ENCODE data around the gene MLEC. TPM values are rescaled to one million over a fixed set of nuclear protein-coding genes. Genes with fewer than 3 reads are reported as not detected.

MLEC gene
- total RNA-seq, 1 donor from 2014 or later: 150 TPM

GRCh38 chr12:120705618-120706017 lies 18.7 kb downstream of the MLEC start:
- Mint-ChIP-seq H3K9me3 (no peaks in the 10 kb centered on the region), H3K27ac (no peak overlapping the region), H3K4me3 (no peak overlapping the region), H3K36me3 (ENCODE audit: low read depth) (peaks cover 22% of the 10 kb centered on the region), H3K4me1 (ENCODE audit: low read depth) (peaks cover 7% of the 10 kb centered on the region), H3K27me3 (ENCODE audit: insufficient read depth) (no peaks in the 10 kb centered on the region)
- intact Hi-C loops (cut with micrococcal nuclease): no loop called here
- DNase-seq (ENCODE audit: low spot score): no peak

DNA sequence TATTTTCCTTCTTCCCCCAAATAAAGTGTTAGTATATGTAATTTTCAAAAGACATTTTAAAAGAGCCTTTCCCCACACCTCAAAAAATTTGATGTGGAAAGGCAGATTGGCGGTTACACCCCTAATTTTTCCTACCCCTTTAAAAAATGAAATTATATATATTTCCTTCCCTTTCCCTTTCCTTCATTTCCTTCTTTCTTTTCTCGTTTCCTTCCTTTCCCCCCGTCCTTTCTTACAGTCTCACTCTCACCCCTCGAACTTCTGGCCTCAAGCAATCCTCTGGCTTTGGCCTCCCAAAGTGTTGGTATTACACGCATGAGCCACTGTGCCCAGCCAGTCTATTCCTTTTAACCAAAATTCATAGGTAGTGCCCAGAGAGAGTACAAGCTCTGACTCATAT lies 19.1 kb downstream of the MLEC start:
- peaks cover 18% of the 10 kb centered on the region for H3K36me3 Mint-ChIP-seq (ENCODE audit: low read depth)
- intact Hi-C loops (cut with micrococcal nuclease): no loop called here
- no peak for DNase-seq (ENCODE audit: low spot score)
- H3K4me1 Mint-ChIP-seq (ENCODE audit: low read depth): peaks cover 7% of the 10 kb centered on the region
- H3K4me3 Mint-ChIP-seq: no peak overlapping the region
- no peak overlapping the region for H3K27ac Mint-ChIP-seq
- H3K27me3 Mint-ChIP-seq (ENCODE audit: insufficient read depth): no peaks in the 10 kb centered on the region
- no peaks in the 10 kb centered on the region for H3K9me3 Mint-ChIP-seq

GRCh38 chr12:120708651-120709050 lies 21.7 kb downstream of the MLEC start:
- Mint-ChIP-seq H3K4me3 (peak overlapping the region; percentile 42), H3K9me3 (no peaks in the 10 kb centered on the region), H3K27ac (no peak overlapping the region), H3K4me1 (ENCODE audit: low read depth) (peaks cover 32% of the 10 kb centered on the region), H3K36me3 (ENCODE audit: low read depth) (peaks cover 12% of the 10 kb centered on the region), H3K27me3 (ENCODE audit: insufficient read depth) (no peaks in the 10 kb centered on the region)
- intact Hi-C loops (cut with micrococcal nuclease): no loop called here
- DNase-seq (ENCODE audit: low spot score): no peak

GRCh38 chr12:120710031-120710804 lies 23.3 kb downstream of the MLEC start, which contains the start of gene UNC119B:
Gene UNC119B (plus strand): TSS chr12:120710458. CDS start chr12:120710475, 17 bp downstream.
- H3K27me3 Mint-ChIP-seq (ENCODE audit: insufficient read depth): no peaks in the 10 kb centered on the region
- peaks cover 17% of the 10 kb centered on the region for H3K36me3 Mint-ChIP-seq (ENCODE audit: low read depth)
- intact Hi-C loops (cut with micrococcal nuclease): loop anchor here (1.0 to 10.0 kb wide), 3 partner anchors 15 to 385 kb away; partner anchors contain the start of gene ACADS
- no peaks in the 10 kb centered on the region for H3K9me3 Mint-ChIP-seq
- H3K27ac Mint-ChIP-seq: peak within 1 kb of the TSS; percentile 89
- peaks cover 37% of the 10 kb centered on the region for H3K4me1 Mint-ChIP-seq (ENCODE audit: low read depth)
- peak; percentile 71 for DNase-seq (ENCODE audit: low spot score)
- peak within 1 kb of the TSS; percentile 91 for H3K4me3 Mint-ChIP-seq

- Mint-ChIP-seq H3K27me3 (ENCODE audit: insufficient read depth) (no peaks in the 10 kb centered on the region), H3K27ac (peak overlapping the region; percentile 88), H3K36me3 (ENCODE audit: low read depth) (peaks cover 17% of the 10 kb centered on the region), H3K4me1 (ENCODE audit: low read depth) (peaks cover 37% of the 10 kb centered on the region), H3K9me3 (no peaks in the 10 kb centered on the region), H3K4me3 (peak overlapping the region; percentile 91)
- intact Hi-C loops (cut with micrococcal nuclease): loop anchor here (1.0 to 10.0 kb wide), 3 partner anchors 14 to 384 kb away; partner anchors contain the start of gene ACADS
- DNase-seq (ENCODE audit: low spot score): peak; percentile 23
These were observed 23.9 kb downstream of the MLEC start for GRCh38 chr12:120710805-120711296.

- DNase-seq (ENCODE audit: low spot score): no peak
- H3K27ac Mint-ChIP-seq: peak overlapping the region; percentile 88
These were observed 24.5 kb downstream of the MLEC start for GRCh38 chr12:120711411-120711810.

GRCh38 chr12:120712610-120713009 lies 25.7 kb downstream of the MLEC start:
- Mint-ChIP-seq H3K4me1 (ENCODE audit: low read depth) (peaks cover 37% of the 10 kb centered on the region), H3K4me3 (peak overlapping the region; percentile 91)

More at GRCh38 chr12:120711411-120711810, 24.5 kb downstream of the MLEC start:
- peak overlapping the region; percentile 91 for H3K4me3 Mint-ChIP-seq
- H3K27me3 Mint-ChIP-seq (ENCODE audit: insufficient read depth): no peaks in the 10 kb centered on the region
- intact Hi-C loops (cut with micrococcal nuclease): loop anchor here (10.0 kb wide), 1 partner anchor 383 kb away; no protein-coding TSS in a partner anchor
- peaks cover 17% of the 10 kb centered on the region for H3K36me3 Mint-ChIP-seq (ENCODE audit: low read depth)
- H3K9me3 Mint-ChIP-seq: no peaks in the 10 kb centered on the region
- peaks cover 37% of the 10 kb centered on the region for H3K4me1 Mint-ChIP-seq (ENCODE audit: low read depth)

DNA sequence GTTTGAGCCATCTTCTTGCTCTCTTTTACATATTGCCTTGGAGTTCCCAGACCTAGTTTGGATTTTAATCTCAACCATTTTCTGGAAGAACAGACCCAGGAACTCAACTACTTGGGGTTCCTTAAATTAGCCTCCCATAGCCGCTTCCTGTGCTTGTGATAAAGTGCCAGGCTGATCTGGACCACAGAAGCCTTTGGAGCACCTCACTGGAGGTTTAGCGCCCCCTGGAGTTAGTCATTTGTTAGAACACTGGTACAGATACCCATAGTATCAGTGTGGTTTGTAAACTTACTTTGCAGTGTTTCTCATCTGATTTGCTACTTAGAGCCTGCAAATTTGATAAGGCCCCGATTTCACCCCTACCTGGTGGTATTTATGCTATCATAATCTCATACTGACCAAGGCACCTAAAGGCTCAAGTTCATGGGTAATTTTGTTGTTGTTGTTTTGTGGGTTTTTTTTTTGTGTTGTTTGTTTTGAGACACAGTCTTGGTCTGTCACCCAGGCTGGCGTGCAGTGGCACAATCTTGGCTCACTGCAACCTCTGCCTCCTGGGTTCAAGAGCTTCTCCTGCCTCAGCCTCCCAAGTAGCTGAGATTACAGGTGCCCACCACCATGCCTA lies 27.0 kb downstream of the MLEC start:
- Mint-ChIP-seq H3K27ac (peak overlapping the region; percentile 53), H3K36me3 (ENCODE audit: low read depth) (peaks cover 26% of the 10 kb centered on the region), H3K4me1 (ENCODE audit: low read depth) (peaks cover 46% of the 10 kb centered on the region), H3K9me3 (no peaks in the 10 kb centered on the region), H3K4me3 (peak overlapping the region; percentile 53), H3K27me3 (ENCODE audit: insufficient read depth) (no peaks in the 10 kb centered on the region)
- peak; percentile 70 for DNase-seq (ENCODE audit: low spot score)
- intact Hi-C loops (cut with micrococcal nuclease): loop anchor here (1.0 to 10.0 kb wide), 7 partner anchors 11 to 389 kb away; partner anchors contain the start of gene ACADS

More at GRCh38 chr12:120712610-120713009, 25.7 kb downstream of the MLEC start:
- intact Hi-C loops (cut with micrococcal nuclease): loop anchor here (10.0 kb wide), 1 partner anchor 382 kb away; no protein-coding TSS in a partner anchor
- Mint-ChIP-seq H3K27ac (no peak overlapping the region), H3K36me3 (ENCODE audit: low read depth) (peaks cover 20% of the 10 kb centered on the region), H3K9me3 (no peaks in the 10 kb centered on the region), H3K27me3 (ENCODE audit: insufficient read depth) (no peaks in the 10 kb centered on the region)
- DNase-seq (ENCODE audit: low spot score): no peak

DNA sequence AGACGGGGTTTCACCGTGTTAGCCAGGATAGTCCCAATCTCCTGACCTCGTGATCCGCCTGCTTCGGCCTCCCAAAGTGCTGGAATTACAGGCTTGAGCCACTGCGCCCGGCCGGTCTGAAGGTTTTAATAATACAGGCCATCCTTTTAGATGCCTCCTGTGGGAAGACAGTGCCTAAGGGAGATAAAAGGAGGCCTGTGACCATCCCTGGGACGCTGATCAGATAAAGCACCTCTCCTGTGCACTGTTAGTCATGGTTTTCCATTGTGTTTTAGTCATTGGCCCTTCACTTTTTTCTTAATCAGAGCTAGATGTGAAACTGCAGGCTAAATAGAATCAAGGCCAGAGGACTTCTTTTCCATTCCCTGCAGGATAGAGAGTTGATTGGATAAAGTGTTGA lies 31.1 kb downstream of the MLEC start:
- no peak for DNase-seq (ENCODE audit: low spot score)
- Mint-ChIP-seq H3K27me3 (ENCODE audit: insufficient read depth) (no peaks in the 10 kb centered on the region), H3K4me1 (ENCODE audit: low read depth) (peaks cover 32% of the 10 kb centered on the region), H3K4me3 (no peak overlapping the region), H3K9me3 (no peaks in the 10 kb centered on the region), H3K36me3 (ENCODE audit: low read depth) (peaks cover 50% of the 10 kb centered on the region), H3K27ac (peak overlapping the region; percentile 29)
- intact Hi-C loops (cut with micrococcal nuclease): loop anchor here (10.0 kb wide), 1 partner anchor 377 kb away; no protein-coding TSS in a partner anchor

DNA sequence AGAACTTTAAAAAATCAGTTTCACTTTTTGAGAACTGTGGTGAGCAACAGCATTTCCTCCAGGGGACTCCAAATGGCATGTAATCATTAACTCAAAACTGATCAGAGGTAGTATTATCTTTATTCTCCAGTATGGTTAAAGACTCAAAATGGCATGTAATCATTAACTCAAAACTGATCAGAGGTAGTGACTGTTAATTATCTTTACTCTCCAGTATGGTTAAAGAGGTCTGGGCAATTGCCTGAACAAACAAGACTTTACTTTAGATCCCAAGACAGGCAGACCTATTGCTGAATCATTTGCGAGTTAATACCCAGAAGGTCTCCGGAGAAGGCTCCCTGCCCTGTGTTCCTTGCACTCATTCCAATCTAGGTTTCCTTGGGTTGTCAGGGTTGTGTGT lies 32.1 kb downstream of the MLEC start:
- Mint-ChIP-seq H3K27me3 (ENCODE audit: insufficient read depth) (no peaks in the 10 kb centered on the region), H3K27ac (no peak overlapping the region), H3K36me3 (ENCODE audit: low read depth) (peaks cover 48% of the 10 kb centered on the region), H3K4me3 (no peak overlapping the region), H3K9me3 (no peaks in the 10 kb centered on the region), H3K4me1 (ENCODE audit: low read depth) (peaks cover 23% of the 10 kb centered on the region)
- DNase-seq (ENCODE audit: low spot score): no peak
- intact Hi-C loops (cut with micrococcal nuclease): loop anchor here (10.0 kb wide), 1 partner anchor 376 kb away; no protein-coding TSS in a partner anchor

GRCh38 chr12:120719496-120720233 lies 32.7 kb downstream of the MLEC start:
- intact Hi-C loops (cut with micrococcal nuclease): loop anchor here (10.0 kb wide), 1 partner anchor 375 kb away; no protein-coding TSS in a partner anchor
- H3K27ac Mint-ChIP-seq: peak overlapping the region; percentile 36

GRCh38 chr12:120720234-120720986 lies 33.5 kb downstream of the MLEC start:
- H3K9me3 Mint-ChIP-seq: no peaks in the 10 kb centered on the region
- no peak overlapping the region for H3K4me3 Mint-ChIP-seq
- H3K36me3 Mint-ChIP-seq (ENCODE audit: low read depth): peaks cover 42% of the 10 kb centered on the region
- no peak for DNase-seq (ENCODE audit: low spot score)
- H3K27ac Mint-ChIP-seq: no peak overlapping the region
- no peaks in the 10 kb centered on the region for H3K27me3 Mint-ChIP-seq (ENCODE audit: insufficient read depth)
- intact Hi-C loops (cut with micrococcal nuclease): no loop called here
- H3K4me1 Mint-ChIP-seq (ENCODE audit: low read depth): peaks cover 33% of the 10 kb centered on the region

More at GRCh38 chr12:120719496-120720233, 32.7 kb downstream of the MLEC start:
- Mint-ChIP-seq H3K4me3 (no peak overlapping the region), H3K27me3 (ENCODE audit: insufficient read depth) (no peaks in the 10 kb centered on the region), H3K9me3 (no peaks in the 10 kb centered on the region), H3K36me3 (ENCODE audit: low read depth) (peaks cover 45% of the 10 kb centered on the region), H3K4me1 (ENCODE audit: low read depth) (peaks cover 25% of the 10 kb centered on the region)
- no peak for DNase-seq (ENCODE audit: low spot score)

All from activated T-helper 1 cell treated with anti-CD3 and anti-CD28 coated beads, Interleukin-12 subunit alpha, Interleukin-12 subunit beta, Interleukin-2, Interleukin-4 antibody, amounts not matched to agents 30 ng/mL and 10 ng/mL and 1 ng/mL, durations not matched to agents 14 hours and 24 hours and 36 hours (primary cell).